Left lung (tissue), 10 donors: ENCODE results near the gene CFAP70. TPM values are rescaled to one million over a fixed set of nuclear protein-coding genes. Genes with fewer than 3 reads are reported as not detected.

Experiments
- ATAC-seq: fragments of 200-7000 bp; cut with Tn5 transposase; one replicate; pipeline ENCODE4 v1.9.1; 2020; ENCODE audit warnings: moderate library complexity
- DNase-seq, 4 donors: peaks; one replicate each; pipeline ENCODE4 v3.0.0-alpha.2; 2013 to 2020
- H3K27ac ChIP-seq, 2 donors: fragments of 200-600 bp; sonication (generic) in 1 of 2; one replicate each; pipeline versions ENCODE4 v1.5.0 to v1.8.0; 2020 to 2021
- H3K27me3 ChIP-seq, 2 donors: fragments of 200-600 bp; sonication (generic) in 1 of 2; one replicate each; pipeline versions ENCODE4 v1.5.0 to v1.8.0; 2020 to 2021
- H3K36me3 ChIP-seq, 2 donors: fragments of 200-600 bp; sonication (generic) in 1 of 2; one replicate each; pipeline versions ENCODE4 v1.5.0 to v1.8.0; 2020 to 2021
- H3K4me1 ChIP-seq, 2 donors: fragments of 200-600 bp; one replicate each; pipeline ENCODE4 v1.8.0; 2021
- H3K4me3 ChIP-seq, 2 donors: fragments of 200-600 bp; sonication (generic) in 1 of 2; one replicate each; pipeline versions ENCODE4 v1.5.0 to v1.8.0; 2020 to 2021; ENCODE audit warnings: mild to moderate bottlenecking in 1 of 2
- H3K9me3 ChIP-seq, 2 donors: fragments of 200-600 bp; sonication (generic) in 1 of 2; one replicate each; pipeline versions ENCODE4 v1.5.0 to v1.8.0; 2020 to 2021
- CTCF ChIP-seq, 2 donors: fragments of 200-600 bp; sonication (generic) in 1 of 2; IDR thresholded peaks; one replicate each; pipeline versions ENCODE4 v1.5.0 to v1.8.0; 2021; ENCODE audit warnings: antibody characterized with exemption in 2 of 2
- intact Hi-C, 2 donors: fragments of 100-400 bp; cut with DNase I; formaldehyde crosslinking; loops; one replicate each; pipeline versions ENCODE4 v1.11.2 to v1.14.2; 2022
- polyA plus RNA-seq, 6 donors: library from polyadenylated mRNA; unstranded; fragments of 120-200 nt; gene quantifications; one replicate each; pipeline ENCODE4 v1.2.1, GENCODE V29; 2013; ENCODE audit not compliant: insufficient read length in 6 of 6
- total RNA-seq, 2 donors: library from RNA; stranded (reverse); fragmentation: NEBNext Ultra II Directional; extraction: Animal tissue kit (Norgen Biotek cat#: 25700); gene quantifications; one replicate each; pipeline ENCODE4 v1.2.1, GENCODE V29; 2021
- donor health status: DM: no; HTN: yes; CAD: no.
- donor health status: DM: no; HTN: no; CAD: no.

Gene CFAP70
- total and polyA plus RNA-seq, 8 donors = 0.87 to 21.8 (median 12.4) TPM

- Histone ChIP-seq H3K27ac (no peak overlapping the region), H3K4me1 (peaks cover 0 to 12% of the 10 kb centered on the region in 2 donors), H3K27me3 (no peaks in the 10 kb centered on the region), H3K9me3 (no peaks in the 10 kb centered on the region), H3K36me3 (peaks cover 0 to 92% of the 10 kb centered on the region in 2 donors), H3K4me3 (no peak overlapping the region)
- DNase-seq (no peak), ATAC-seq (no peak)
- intact Hi-C loops = no loop called here
- TF ChIP-seq CTCF (IDR thresholded peaks at IDR 0.05) = no peak
Observed at GRCh38 chr10:73239908-73240307, 118.8 kb downstream of the CFAP70 start.

- no peak for ATAC-seq
- no peak overlapping the region for H3K27ac ChIP-seq
- intact Hi-C loops = no loop called here
- TF ChIP-seq CTCF (IDR thresholded peaks at IDR 0.05) = no peak
- H3K9me3 ChIP-seq = no peaks in the 10 kb centered on the region
- no peak for DNase-seq
- no peaks in the 10 kb centered on the region for H3K27me3 ChIP-seq
- peaks cover 0 to 88% of the 10 kb centered on the region in 2 donors for H3K36me3 ChIP-seq
- H3K4me1 ChIP-seq = peaks cover 0 to 5% of the 10 kb centered on the region in 2 donors
- H3K4me3 ChIP-seq = no peak overlapping the region
Observed at GRCh38 chr10:73238990-73239566, 119.6 kb downstream of the CFAP70 start.

GRCh38 chr10:73234695-73235094, 124.0 kb downstream of the CFAP70 start:
- Histone ChIP-seq H3K27me3 (no peaks in the 10 kb centered on the region), H3K36me3 (peaks cover 0 to 73% of the 10 kb centered on the region in 2 donors), H3K4me1 (no peaks in the 10 kb centered on the region), H3K27ac (no peak overlapping the region), H3K4me3 (no peak overlapping the region), H3K9me3 (no peaks in the 10 kb centered on the region)
- no peak for TF ChIP-seq CTCF (IDR thresholded peaks at IDR 0.05)
- no peak for ATAC-seq
- DNase-seq = no peak
- intact Hi-C loops = no loop called here

GRCh38 chr10:73233883-73234282, 124.8 kb downstream of the CFAP70 start:
- Histone ChIP-seq H3K4me1 (no peaks in the 10 kb centered on the region), H3K27me3 (no peaks in the 10 kb centered on the region), H3K4me3 (no peak overlapping the region), H3K9me3 (no peaks in the 10 kb centered on the region), H3K36me3 (peaks cover 0 to 65% of the 10 kb centered on the region in 2 donors), H3K27ac (no peak overlapping the region)
- ATAC-seq (no peak), DNase-seq (no peak)
- intact Hi-C loops = no loop called here
- no peak for TF ChIP-seq CTCF (IDR thresholded peaks at IDR 0.05)

- H3K36me3 ChIP-seq = peaks cover 0 to 58% of the 10 kb centered on the region in 2 donors
- H3K9me3 ChIP-seq = no peaks in the 10 kb centered on the region
- intact Hi-C loops = no loop called here
- no peak for TF ChIP-seq CTCF (IDR thresholded peaks at IDR 0.05)
- no peak overlapping the region for H3K27ac ChIP-seq
- no peak for ATAC-seq
- no peak for DNase-seq
- H3K4me1 ChIP-seq = no peaks in the 10 kb centered on the region
- H3K4me3 ChIP-seq = no peak overlapping the region
- no peaks in the 10 kb centered on the region for H3K27me3 ChIP-seq
Observed at GRCh38 chr10:73232887-73233286, 125.8 kb downstream of the CFAP70 start.
